ENCODE results near the gene UGT1A10.
"Not testable (repeated sequence)": the region's sequence is repeated elsewhere in the genome, so short reads cannot be mapped to it uniquely, and the experiment has no call there.

UGT1A10 gene

GRCh38 chr2:233655043-233655442, 18.8 kb downstream of the UGT1A10 start:
- in situ Hi-C loops (cut with MboI; ENCODE audit: low sequenced_read_pairs): no loop called here

GRCh38 chr2:233655943-233656342, 19.7 kb downstream of the UGT1A10 start:
- in situ Hi-C loops (cut with MboI; ENCODE audit: low sequenced_read_pairs): not testable (repeated sequence)

GRCh38 chr2:233656443-233656842, 20.2 kb downstream of the UGT1A10 start:
- in situ Hi-C loops (cut with MboI; ENCODE audit: low sequenced_read_pairs): no loop called here

GRCh38 chr2:233658610-233659009, 22.4 kb downstream of the UGT1A10 start:
- in situ Hi-C loops (cut with MboI; ENCODE audit: low sequenced_read_pairs): no loop called here

- in situ Hi-C loops (cut with MboI; ENCODE audit: low sequenced_read_pairs): no loop called here
Observed at GRCh38 chr2:233663911-233664310, 27.7 kb downstream of the UGT1A10 start.

- in situ Hi-C loops (cut with MboI; ENCODE audit: low sequenced_read_pairs): no loop called here
Observed at GRCh38 chr2:233668605-233669260, 32.5 kb downstream of the UGT1A10 start.

- in situ Hi-C loops (cut with MboI; ENCODE audit: low sequenced_read_pairs): no loop called here
Observed at GRCh38 chr2:233671290-233672161, 35.3 kb downstream of the UGT1A10 start, which contains the start of gene UGT1A9. Gene UGT1A9 (plus strand): TSS chr2:233671898. CDS start chr2:233671935, 37 bp downstream.

- in situ Hi-C loops (cut with MboI; ENCODE audit: low sequenced_read_pairs): no loop called here
Observed at GRCh38 chr2:233672886-233673285, 36.6 kb downstream of the UGT1A10 start.

- in situ Hi-C loops (cut with MboI; ENCODE audit: low sequenced_read_pairs): no loop called here
Observed at GRCh38 chr2:233673896-233674295, 37.6 kb downstream of the UGT1A10 start.

GRCh38 chr2:233674314-233674713, 38.1 kb downstream of the UGT1A10 start:
- in situ Hi-C loops (cut with MboI; ENCODE audit: low sequenced_read_pairs): no loop called here

GRCh38 chr2:233674995-233675394, 38.7 kb downstream of the UGT1A10 start:
- in situ Hi-C loops (cut with MboI; ENCODE audit: low sequenced_read_pairs): no loop called here

GRCh38 chr2:233676046-233676445, 39.8 kb downstream of the UGT1A10 start:
- in situ Hi-C loops (cut with MboI; ENCODE audit: low sequenced_read_pairs): no loop called here

- in situ Hi-C loops (cut with MboI; ENCODE audit: low sequenced_read_pairs): no loop called here
Observed at GRCh38 chr2:233679196-233679595, 42.9 kb downstream of the UGT1A10 start.

- in situ Hi-C loops (cut with MboI; ENCODE audit: low sequenced_read_pairs): no loop called here
Observed at GRCh38 chr2:233680361-233681045, 44.3 kb downstream of the UGT1A10 start.

GRCh38 chr2:233681521-233682099, 45.4 kb downstream of the UGT1A10 start, which contains the start of gene UGT1A7:
Gene UGT1A7 (plus strand): TSS chr2:233681901. CDS start chr2:233681938, 37 bp downstream.
- in situ Hi-C loops (cut with MboI; ENCODE audit: low sequenced_read_pairs): no loop called here

GRCh38 chr2:233684640-233685039, 48.4 kb downstream of the UGT1A10 start:
- in situ Hi-C loops (cut with MboI; ENCODE audit: low sequenced_read_pairs): no loop called here

- in situ Hi-C loops (cut with MboI; ENCODE audit: low sequenced_read_pairs): no loop called here
Observed at GRCh38 chr2:233686928-233687327, 50.7 kb downstream of the UGT1A10 start.

- in situ Hi-C loops (cut with MboI; ENCODE audit: low sequenced_read_pairs): no loop called here
Observed at GRCh38 chr2:233688341-233688740, 52.1 kb downstream of the UGT1A10 start.

- in situ Hi-C loops (cut with MboI; ENCODE audit: low sequenced_read_pairs): no loop called here
Observed at GRCh38 chr2:233689031-233689430, 52.8 kb downstream of the UGT1A10 start.

- in situ Hi-C loops (cut with MboI; ENCODE audit: low sequenced_read_pairs): no loop called here
Observed at GRCh38 chr2:233689501-233689900, 53.3 kb downstream of the UGT1A10 start.

GRCh38 chr2:233690444-233690843, 54.2 kb downstream of the UGT1A10 start:
- in situ Hi-C loops (cut with MboI; ENCODE audit: low sequenced_read_pairs): no loop called here
